K562 (cell line): ENCODE measurements around the gene NOTCH1. TPM values are rescaled to one million over a fixed set of nuclear protein-coding genes. Genes with fewer than 3 reads are reported as not detected.

Source experiments
- CBFA2T3 ChIP-seq: fragments of 450-650 bp; IDR thresholded peaks from 2 replicates; pipeline ENCODE4 v1.6.1; 2017
- CEBPB ChIP-seq: fragments of 450-650 bp; IDR thresholded peaks from 2 replicates; pipeline ENCODE4 v1.6.1; 2016; ENCODE audit warnings: missing genetic modification characterization, missing compliant biosample characterization
- CHAMP1 ChIP-seq: fragments of 450-650 bp; IDR thresholded peaks from 2 replicates; pipeline ENCODE4 v1.6.1; 2016; ENCODE audit warnings: mild to moderate bottlenecking
- CREBBP ChIP-seq: IDR thresholded peaks from one replicate; pipeline ENCODE4 v1.6.1; 2012; ENCODE audit warnings: low read depth, mild to moderate bottlenecking, control low read depth, inconsistent platforms, low read length
- CTCF ChIP-seq, 3 experiments: IDR thresholded peaks in 2 of 3; conservative IDR thresholded peaks in 1 of 3; 2 replicates each; pipeline ENCODE4 v1.5.1; 2011 to 2012; ENCODE audit warnings: low read length in 3 of 3, mild to moderate bottlenecking in 3 of 3, control low read depth in 2 of 3, improper control_type of control experiment in 1 of 3, inconsistent platforms in 1 of 3, low read depth in 1 of 3, mixed read lengths in 1 of 3, moderate library complexity in 1 of 3; ENCODE audit not compliant: insufficient read depth in 2 of 3
- EP400 ChIP-seq: fragments of 450-650 bp; IDR thresholded peaks from 2 replicates; pipeline ENCODE4 v1.6.1; 2017; ENCODE audit warnings: antibody characterized with exemption, mild to moderate bottlenecking, moderate library complexity
- FOXP4 ChIP-seq: sonication (generic); formaldehyde crosslinking; IDR thresholded peaks from 2 replicates; pipeline ENCODE4 v1.8.0; 2022; ENCODE audit warnings: mild to moderate bottlenecking, missing genetic modification reagents, borderline replicate concordance
- HMBOX1 ChIP-seq: sonication (generic); IDR thresholded peaks from 2 replicates; pipeline ENCODE4 v1.6.1; 2016
- HNRNPUL1 ChIP-seq: fragments of 200-400 bp; formaldehyde crosslinking; IDR thresholded peaks from 2 replicates; pipeline ENCODE4 v1.6.1; 2017; ENCODE audit warnings: low read length
- ILK ChIP-seq: fragments of 450-650 bp; IDR thresholded peaks from 2 replicates; pipeline ENCODE4 v1.6.1; 2016; ENCODE audit warnings: missing genetic modification characterization, low read depth, mild to moderate bottlenecking, missing compliant biosample characterization, moderate library complexity, borderline replicate concordance
- MAFK ChIP-seq: IDR thresholded peaks from 2 replicates; pipeline ENCODE4 v1.6.1; 2011; ENCODE audit warnings: low read length, improper control_type of control experiment
- MIER1 ChIP-seq: fragments of 450-650 bp; IDR thresholded peaks from 2 replicates; pipeline ENCODE4 v1.6.1; 2016; ENCODE audit warnings: antibody characterized with exemption, mild to moderate bottlenecking, low read depth
- MYBL2 ChIP-seq, 2 experiments: fragments of 450-650 bp in 1 of 2; sonication (generic) in 1 of 2; formaldehyde crosslinking in 1 of 2; IDR thresholded peaks; 2 replicates each; pipeline versions ENCODE4 v1.6.1 to v1.8.1; 2017 to 2022; ENCODE audit warnings: borderline replicate concordance in 1 of 2, inconsistent platforms in 1 of 2, low read depth in 1 of 2, mild to moderate bottlenecking in 1 of 2, missing genetic modification reagents in 1 of 2, moderate library complexity in 1 of 2
- TGIF2 ChIP-seq: sonication (generic); formaldehyde crosslinking; IDR thresholded peaks from 2 replicates; pipeline ENCODE4 v1.8.1; 2022; ENCODE audit warnings: mild to moderate bottlenecking, missing genetic modification reagents, moderate library complexity
- ZFP36 ChIP-seq: fragments of 150-350 bp; IDR thresholded peaks from 2 replicates; pipeline ENCODE4 v1.6.1; 2018; ENCODE audit warnings: low read length, low read depth; ENCODE audit not compliant: partially characterized antibody
- ZNF124 ChIP-seq: sonication (generic); formaldehyde crosslinking; IDR thresholded peaks from 2 replicates; pipeline ENCODE4 v1.8.1; 2022; ENCODE audit warnings: missing genetic modification reagents
- ZNF165 ChIP-seq: fragments of 250-450 bp; sonication (Bioruptor Pico); IDR thresholded peaks from 2 replicates; pipeline ENCODE4 v1.4.0; 2020; ENCODE audit warnings: borderline replicate concordance
- ZNF277 ChIP-seq: fragments of 250-450 bp; sonication (Bioruptor Pico); IDR thresholded peaks from 2 replicates; pipeline ENCODE4 v1.8.0; 2022; ENCODE audit warnings: inconsistent platforms, mild to moderate bottlenecking, moderate library complexity, borderline replicate concordance
- ZNF347 ChIP-seq: fragments of 450-650 bp; formaldehyde crosslinking; IDR thresholded peaks from 2 replicates; pipeline ENCODE4 v1.4.0; 2020; ENCODE audit warnings: low read depth, mild to moderate bottlenecking, moderate library complexity
- polyA plus RNA-seq, 8 experiments: library from polyadenylated mRNA; depleted of rRNA in 4 of 8; stranded (reverse) in 5 of 8; unstranded in 3 of 8; fragments of >200 nt; fragmentation: Nextera tagmentation in 2 of 8; fragmentation: Illumina TruSeq in 1 of 8; extraction: Ambion mirVana in 2 of 8; extraction: Trizol in 1 of 8; gene quantifications; 2 replicates each; pipeline versions ENCODE4 v1.2.1 to v1.2.3, GENCODE V29; 2011 to 2014; ENCODE audit warnings: inconsistent platforms in 1 of 8, missing spikeins in 1 of 8
- total RNA-seq, 7 experiments: library from RNA; depleted of rRNA in 6 of 7; stranded (reverse); fragments of >200 nt in 6 of 7; fragmentation: Illumina TruSeq in 2 of 7; extraction: Trizol in 2 of 7; gene quantifications; 2 replicates each; pipeline versions ENCODE4 v1.2.1 to v1.2.3, GENCODE V29; 2011 to 2021; ENCODE audit warnings: low replicate concordance in 1 of 7

Gene NOTCH1
- total and polyA plus RNA-seq, 9 of the 15 experiments (the other 6 are each of a cell fraction or from before 2014, with no cell fraction given), result 0.03 to 31.4 (median 2.3) TPM

- TF ChIP-seq CBFA2T3 (peak; percentile 3; the same call in 1 of the 2 replicates), ZNF165 (CRISPR knock-in tag) (no peak), CTCF (IDR thresholded peaks at IDR 0.05 in 2 of 3, conservative IDR thresholded peaks at IDR 0.05 in 1 of 3; ENCODE audit: insufficient read depth in 2 of 3, low read depth in 1 of 3, low read length in 3 of 3) (no peak), CEBPB (tag) (no peak), ZNF277 (CRISPR knock-in tag) (no peak), TGIF2 (no peak), HMBOX1 (no peak), MYBL2 (IDR thresholded peaks at IDR 0.05; ENCODE audit: low read depth) (no peak), MYBL2 (CRISPR knock-in tag; IDR thresholded peaks at IDR 0.05; ENCODE audit: borderline replicate concordance) (no peak), HNRNPUL1 (no peak), ZFP36 (no peak), CHAMP1 (no peak), ZNF124 (CRISPR knock-in tag) (no peak), MIER1 (no peak), FOXP4 (no peak; the same call in 1 of the 2 replicates), ZNF347 (CRISPR knock-in tag) (no peak), CREBBP (no peak), EP400 (no peak), MAFK (no peak), ILK (tag) (no peak)
Observed at GRCh38 chr9:136545965-136546696, at the start of gene NOTCH1 (continued).
